ENCODE measurements around the gene PDSS2. TPM values are rescaled to one million over a fixed set of nuclear protein-coding genes. Genes with fewer than 3 reads are reported as not detected.

PDSS2 gene
- total and polyA plus RNA-seq, 2 of the 4 experiments (the other 2 are of a cell fraction), result 8.6 to 9.2 TPM

- BruUV-seq (replicated peaks), result no TSS peak
- Histone ChIP-seq H2BK5ac (ENCODE audit: low read depth, low read length, poor library complexity, severe bottlenecking) (no peak overlapping the region), H2AK5ac (ENCODE audit: low read depth, low read length) (no peak overlapping the region), H3K36me3 (ENCODE audit: control insufficient read depth, insufficient read depth, low read length) (no peaks in the 10 kb centered on the region), H3K9me1 (ENCODE audit: insufficient read depth, low read length) (peaks cover 5% of the 10 kb centered on the region; the same call in 1 of the 2 replicates), H3K4ac (ENCODE audit: low read depth, low read length) (no peak overlapping the region), H3K14ac (replicated peaks; ENCODE audit: low read depth, low read length) (no peak overlapping the region), H3K56ac (ENCODE audit: extremely low read depth, insufficient read depth, low read length) (no peak overlapping the region), H2AK9ac (replicated peaks; ENCODE audit: low read depth, low read length, poor library complexity) (no peak overlapping the region), H3K27me3 (ENCODE audit: control insufficient read depth, insufficient read depth, low read length) (no peaks in the 10 kb centered on the region), H3K23ac (ENCODE audit: low read depth, low read length) (no peak overlapping the region), H3K79me1 (ENCODE audit: low read depth in 1 of 2, low read length in 2 of 2) (peaks cover 4 to 5% of the 10 kb centered on the region in 2 experiments; a peak in 3 of 4 replicates), H2BK120ac (ENCODE audit: low read depth, low read length) (no peak overlapping the region), H2BK20ac (ENCODE audit: low read depth, low read length) (no peak overlapping the region), H3K9me3 (ENCODE audit: control insufficient read depth, insufficient read depth, low read length) (peaks cover 7% of the 10 kb centered on the region; the same call in 1 of the 2 replicates), H4K20me1 (ENCODE audit: insufficient read depth, low read length) (no peaks in the 10 kb centered on the region), H3K4me1 (ENCODE audit: control insufficient read depth, insufficient read depth, low read length) (no peaks in the 10 kb centered on the region), H3K18ac (ENCODE audit: low read depth, low read length) (no peak overlapping the region), H3K4me3 (ENCODE audit: insufficient read depth, low read depth, low read length) (no peak overlapping the region), H4K91ac (ENCODE audit: insufficient read depth, low read depth, low read length) (no peak overlapping the region), H4K8ac (ENCODE audit: low read depth in 2 of 2, low read length in 2 of 2) (no peak overlapping the region), H3K9ac (ENCODE audit: low read depth, low read length) (no peak overlapping the region), H2AFZ (replicated peaks; ENCODE audit: low read length, poor library complexity) (no peak overlapping the region), H3K27ac (ENCODE audit: insufficient read depth, low read length) (no peak overlapping the region), H3K4me2 (ENCODE audit: low read depth, low read length) (no peak overlapping the region), H2BK15ac (ENCODE audit: low read depth, low read length) (no peak overlapping the region), H4K5ac (ENCODE audit: low read depth, low read length) (no peak overlapping the region)
- ChIA-PET POLR2A (ENCODE audit: unreplicated experiment) (no interaction called here), CTCF (interaction anchor here (0.6 kb wide), 1 partner anchor 308 kb away, joined by 5 read pairs; no protein-coding TSS in a partner anchor)
- no CpG with 5 or more reads among the region's 5 CpGs for WGBS, 2 experiments (ENCODE audit: extremely low coverage in 2 of 2, insufficient read length in 1 of 2)
- no peak for TF ChIP-seq RFX5 (IDR thresholded peaks at IDR 0.05; ENCODE audit: low read depth, low read length)
- no peak for TF ChIP-seq MAZ (IDR thresholded peaks at IDR 0.05; ENCODE audit: borderline replicate concordance, low read depth, low read length)
- no peak for TF ChIP-seq MAFK (IDR thresholded peaks at IDR 0.05; ENCODE audit: low read depth, low read length)
- no peak for TF ChIP-seq CTCF (conservative IDR thresholded peaks at IDR 0.05; ENCODE audit: low read depth, low read length)
- TF ChIP-seq CEBPB (IDR thresholded peaks at IDR 0.05; ENCODE audit: low read depth, low read length), result no peak
- TF ChIP-seq BHLHE40 (IDR thresholded peaks at IDR 0.05; ENCODE audit: low read depth, low read length), result no peak
- no peak for TF ChIP-seq POLR2A (IDR thresholded peaks at IDR 0.05; ENCODE audit: low read depth, low read length)
- no peak for TF ChIP-seq NFE2L2 (IDR thresholded peaks at IDR 0.05; ENCODE audit: low read depth, low read length)
- dilution Hi-C loops (cut with HindIII; ENCODE audit: low sequenced_read_pairs, unreplicated experiment) (no loop called here), intact Hi-C loops (cut with micrococcal nuclease) (no loop called here), in situ Hi-C loops (cut with MboI; ENCODE audit: low sequenced_read_pairs) (no loop called here)
- DNase-seq (no peak), ATAC-seq (ENCODE audit: low read depth) (no peak)
Observed at GRCh38 chr6:107421696-107422256, 37.6 kb downstream of the PDSS2 start.

Measured in IMR-90 (cell line).